OCI-LY1 (cell line): ENCODE results near the gene PCGF3.

ENCODE experiments used
- CTCF ChIP-seq: fragments of 200-600 bp; sonication (generic), shearing (Covaris generic); IDR thresholded peaks from 2 replicates; pipeline ENCODE4 v1.5.1; 2017; ENCODE audit warnings: mild to moderate bottlenecking, antibody characterized with exemption, low read length, moderate library complexity, mixed read lengths
- EZH2 ChIP-seq: fragments of 200-600 bp; sonication (generic), shearing (Covaris generic); IDR thresholded peaks from 2 replicates; pipeline ENCODE4 v1.8.0; 2017; ENCODE audit warnings: borderline replicate concordance, mixed run types, mild to moderate bottlenecking, antibody characterized with exemption, low read length, moderate library complexity, mixed read lengths

- TF ChIP-seq CTCF, result no peak
- no peak for TF ChIP-seq EZH2
Measured at GRCh38 chr4:749698-750666, 44.4 kb downstream of the PCGF3 start.
